ENCODE measurements around the gene DNAH2.

DNAH2 gene

GRCh38 chr17:7830616-7831015 is 113.1 kb downstream of the DNAH2 start:
- H3K27me3 ChIP-seq (ENCODE audit: insufficient read depth, low read depth), result no peaks in the 10 kb centered on the region
- H4K20me1 ChIP-seq (ENCODE audit: insufficient read depth), result no peaks in the 10 kb centered on the region
- H3K4me3 ChIP-seq (IDR thresholded peaks at IDR 0.05; ENCODE audit: insufficient read depth, low read depth, low read length), result no peak overlapping the region
- H2AFZ ChIP-seq (ENCODE audit: low read depth), result no peak overlapping the region
- no peaks in the 10 kb centered on the region for H3K36me3 ChIP-seq (ENCODE audit: insufficient read depth)
- H3K27ac ChIP-seq, result no peak overlapping the region
- no peak for TF ChIP-seq CTCF (conservative IDR thresholded peaks at IDR 0.05; ENCODE audit: low read depth, low read length)
- no peak overlapping the region for H3K9ac ChIP-seq
- no peak overlapping the region for H3K4me2 ChIP-seq
- no peaks in the 10 kb centered on the region for H3K79me2 ChIP-seq (ENCODE audit: insufficient read depth, low read depth)
- no peaks in the 10 kb centered on the region for H3K4me1 ChIP-seq (ENCODE audit: low read depth, poor library complexity, severe bottlenecking)

GRCh38 chr17:7831233-7831632 is 113.7 kb downstream of the DNAH2 start:
- Histone ChIP-seq H3K27ac (no peak overlapping the region), H4K20me1 (ENCODE audit: insufficient read depth) (no peaks in the 10 kb centered on the region), H3K4me1 (ENCODE audit: low read depth, poor library complexity, severe bottlenecking) (no peaks in the 10 kb centered on the region), H3K79me2 (ENCODE audit: insufficient read depth, low read depth) (no peaks in the 10 kb centered on the region), H3K4me2 (no peak overlapping the region), H3K27me3 (ENCODE audit: insufficient read depth, low read depth) (no peaks in the 10 kb centered on the region), H2AFZ (ENCODE audit: low read depth) (no peak overlapping the region), H3K9ac (no peak overlapping the region), H3K36me3 (ENCODE audit: insufficient read depth) (no peaks in the 10 kb centered on the region), H3K4me3 (IDR thresholded peaks at IDR 0.05; ENCODE audit: insufficient read depth, low read depth, low read length) (no peak overlapping the region)
- TF ChIP-seq CTCF (conservative IDR thresholded peaks at IDR 0.05; ENCODE audit: low read depth, low read length), result no peak

GRCh38 chr17:7832431-7832830 is 114.9 kb downstream of the DNAH2 start:
- Histone ChIP-seq H2AFZ (ENCODE audit: low read depth) (no peak overlapping the region), H3K79me2 (ENCODE audit: insufficient read depth, low read depth) (no peaks in the 10 kb centered on the region), H3K9ac (no peak overlapping the region), H3K4me1 (ENCODE audit: low read depth, poor library complexity, severe bottlenecking) (peaks cover 3% of the 10 kb centered on the region), H3K27ac (no peak overlapping the region), H3K27me3 (ENCODE audit: insufficient read depth, low read depth) (no peaks in the 10 kb centered on the region), H3K4me3 (IDR thresholded peaks at IDR 0.05; ENCODE audit: insufficient read depth, low read depth, low read length) (no peak overlapping the region), H3K36me3 (ENCODE audit: insufficient read depth) (no peaks in the 10 kb centered on the region), H4K20me1 (ENCODE audit: insufficient read depth) (no peaks in the 10 kb centered on the region), H3K4me2 (no peak overlapping the region)
- TF ChIP-seq CTCF (conservative IDR thresholded peaks at IDR 0.05; ENCODE audit: low read depth, low read length), result no peak

DNA sequence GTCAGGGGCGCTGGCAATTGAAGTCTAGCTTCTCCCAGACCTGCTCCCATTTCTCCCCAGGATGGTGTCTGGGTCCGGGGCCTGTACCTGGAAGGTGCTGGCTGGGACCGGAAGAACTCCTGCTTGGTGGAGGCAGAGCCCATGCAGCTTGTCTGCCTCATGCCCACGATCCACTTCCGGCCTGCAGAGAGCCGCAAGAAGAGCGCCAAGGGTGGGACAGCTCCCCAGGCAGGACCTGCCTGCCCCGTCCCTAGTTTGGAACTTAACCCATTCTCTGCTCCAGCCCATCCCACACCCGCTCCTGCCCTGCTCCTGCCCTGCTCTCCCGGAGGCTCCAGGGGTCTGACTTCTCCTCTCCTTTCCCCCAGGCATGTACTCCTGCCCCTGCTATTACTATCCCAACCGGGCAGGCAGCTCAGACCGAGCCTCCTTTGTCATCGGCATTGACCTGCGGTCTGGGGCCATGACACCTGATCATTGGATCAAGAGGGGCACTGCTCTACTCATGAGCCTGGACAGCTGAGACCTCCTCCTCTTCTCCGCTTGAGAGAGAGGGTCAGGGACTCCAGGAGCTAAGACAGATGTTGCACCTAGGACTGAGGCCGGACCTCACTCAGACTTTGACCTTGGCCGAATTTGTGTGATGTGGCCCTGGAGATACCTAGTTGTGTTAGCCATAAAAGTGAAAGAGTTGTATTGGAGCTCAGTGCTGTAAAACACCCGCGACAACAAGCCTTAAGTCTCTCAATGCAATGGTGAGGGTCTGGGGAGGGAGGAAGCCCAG is 115.7 kb downstream of the DNAH2 start:
- no peak overlapping the region for H3K4me3 ChIP-seq (IDR thresholded peaks at IDR 0.05; ENCODE audit: insufficient read depth, low read depth, low read length)
- no peaks in the 10 kb centered on the region for H3K27me3 ChIP-seq (ENCODE audit: insufficient read depth, low read depth)
- no peaks in the 10 kb centered on the region for H4K20me1 ChIP-seq (ENCODE audit: insufficient read depth)
- H2AFZ ChIP-seq (ENCODE audit: low read depth), result no peak overlapping the region; the same call in 1 of the 2 replicates
- no peak overlapping the region for H3K27ac ChIP-seq
- H3K4me1 ChIP-seq (ENCODE audit: low read depth, poor library complexity, severe bottlenecking), result peaks cover 6% of the 10 kb centered on the region
- no peak for TF ChIP-seq CTCF (conservative IDR thresholded peaks at IDR 0.05; ENCODE audit: low read depth, low read length)
- 0 out of 2 replicates have a peak overlapping the region, but pooled peaks have one; percentile 29 for H3K4me2 ChIP-seq
- no peaks in the 10 kb centered on the region for H3K79me2 ChIP-seq (ENCODE audit: insufficient read depth, low read depth)
- no peak overlapping the region for H3K9ac ChIP-seq
- no peaks in the 10 kb centered on the region for H3K36me3 ChIP-seq (ENCODE audit: insufficient read depth)
